ENCODE results near the gene NOP10. TPM values are rescaled to one million over a fixed set of nuclear protein-coding genes. Genes with fewer than 3 reads are reported as not detected.
A peak's percentile ranks its signal among the peaks of the same experiment; 100 is the strongest.

NOP10 gene
- total and polyA plus RNA-seq, 11 donors: 96.4 to 384 (median 151) TPM

DNA sequence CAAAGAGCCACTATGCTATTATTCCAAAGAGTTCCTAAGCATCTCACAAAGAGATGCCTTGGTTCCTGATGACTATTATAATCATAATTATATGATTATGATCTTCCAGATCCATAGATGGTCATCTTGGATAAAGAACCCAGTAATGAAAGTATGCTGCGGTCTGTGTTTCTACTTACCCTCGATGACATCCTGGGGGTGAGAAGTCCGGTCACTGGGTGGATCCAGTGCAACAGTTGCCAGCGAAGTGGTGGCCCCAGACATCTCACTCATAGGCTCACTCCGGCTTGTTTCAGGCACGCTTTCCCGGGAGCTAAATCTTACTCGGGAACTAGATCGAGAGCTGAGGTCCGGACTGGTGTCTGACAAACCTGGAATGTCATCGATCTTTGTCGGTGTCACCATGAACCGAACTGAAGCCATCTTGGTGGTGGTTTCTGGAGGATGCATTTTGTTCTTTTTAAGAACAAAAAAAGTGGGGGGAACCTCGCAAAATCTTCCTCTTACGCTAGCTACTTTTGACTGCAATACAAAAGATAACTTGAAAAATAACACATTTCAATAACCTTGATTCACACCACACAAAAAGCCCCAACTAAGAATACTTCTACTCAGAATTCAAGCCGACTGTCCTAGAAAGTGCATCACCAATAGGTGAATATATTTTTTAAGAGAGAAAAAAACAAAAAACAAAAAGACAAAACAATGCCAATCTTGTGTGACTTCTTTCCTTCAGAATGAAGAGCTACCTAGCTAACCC is 6.5 kb downstream of the NOP10 start:
- intact Hi-C loops (cut with DNase I): loop anchor here in 4 of 10 donors (5.0 to 10.0 kb wide), 5 partner anchors 72 to 272 kb away; partner anchors contain the start of genes EMC4 (in 1 of the 4), EMC7 (in 1 of the 4) and PGBD4 (in 1 of the 4)
- Histone ChIP-seq H3K27ac (peak overlapping the region; percentile 26 to 97 (median 92)), H3K4me3 (peak overlapping the region in 11 of 12 donors; percentile 70 to 95 (median 86)), H3K9me3 (no peaks in the 10 kb centered on the region), H3K27me3 (no peaks in the 10 kb centered on the region), H3K36me3 (peaks cover 0 to 28% (median 15%) of the 10 kb centered on the region in 9 donors), H3K4me1 (peaks cover 0 to 77% (median 39%) of the 10 kb centered on the region in 12 donors)
- DNase-seq (no peak), ATAC-seq (no peak)
- TF ChIP-seq, protein P1, sequence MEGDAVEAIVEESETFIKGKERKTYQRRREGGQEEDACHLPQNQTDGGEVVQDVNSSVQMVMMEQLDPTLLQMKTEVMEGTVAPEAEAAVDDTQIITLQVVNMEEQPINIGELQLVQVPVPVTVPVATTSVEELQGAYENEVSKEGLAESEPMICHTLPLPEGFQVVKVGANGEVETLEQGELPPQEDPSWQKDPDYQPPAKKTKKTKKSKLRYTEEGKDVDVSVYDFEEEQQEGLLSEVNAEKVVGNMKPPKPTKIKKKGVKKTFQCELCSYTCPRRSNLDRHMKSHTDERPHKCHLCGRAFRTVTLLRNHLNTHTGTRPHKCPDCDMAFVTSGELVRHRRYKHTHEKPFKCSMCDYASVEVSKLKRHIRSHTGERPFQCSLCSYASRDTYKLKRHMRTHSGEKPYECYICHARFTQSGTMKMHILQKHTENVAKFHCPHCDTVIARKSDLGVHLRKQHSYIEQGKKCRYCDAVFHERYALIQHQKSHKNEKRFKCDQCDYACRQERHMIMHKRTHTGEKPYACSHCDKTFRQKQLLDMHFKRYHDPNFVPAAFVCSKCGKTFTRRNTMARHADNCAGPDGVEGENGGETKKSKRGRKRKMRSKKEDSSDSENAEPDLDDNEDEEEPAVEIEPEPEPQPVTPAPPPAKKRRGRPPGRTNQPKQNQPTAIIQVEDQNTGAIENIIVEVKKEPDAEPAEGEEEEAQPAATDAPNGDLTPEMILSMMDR (IDR thresholded peaks at IDR 0.05): no peak
- TF ChIP-seq POLR2A (IDR thresholded peaks at IDR 0.05): no peak
- 72 to 81% (median 79%) methylated on average over 16 of the region's 16 CpGs for WGBS, 4 donors

DNA sequence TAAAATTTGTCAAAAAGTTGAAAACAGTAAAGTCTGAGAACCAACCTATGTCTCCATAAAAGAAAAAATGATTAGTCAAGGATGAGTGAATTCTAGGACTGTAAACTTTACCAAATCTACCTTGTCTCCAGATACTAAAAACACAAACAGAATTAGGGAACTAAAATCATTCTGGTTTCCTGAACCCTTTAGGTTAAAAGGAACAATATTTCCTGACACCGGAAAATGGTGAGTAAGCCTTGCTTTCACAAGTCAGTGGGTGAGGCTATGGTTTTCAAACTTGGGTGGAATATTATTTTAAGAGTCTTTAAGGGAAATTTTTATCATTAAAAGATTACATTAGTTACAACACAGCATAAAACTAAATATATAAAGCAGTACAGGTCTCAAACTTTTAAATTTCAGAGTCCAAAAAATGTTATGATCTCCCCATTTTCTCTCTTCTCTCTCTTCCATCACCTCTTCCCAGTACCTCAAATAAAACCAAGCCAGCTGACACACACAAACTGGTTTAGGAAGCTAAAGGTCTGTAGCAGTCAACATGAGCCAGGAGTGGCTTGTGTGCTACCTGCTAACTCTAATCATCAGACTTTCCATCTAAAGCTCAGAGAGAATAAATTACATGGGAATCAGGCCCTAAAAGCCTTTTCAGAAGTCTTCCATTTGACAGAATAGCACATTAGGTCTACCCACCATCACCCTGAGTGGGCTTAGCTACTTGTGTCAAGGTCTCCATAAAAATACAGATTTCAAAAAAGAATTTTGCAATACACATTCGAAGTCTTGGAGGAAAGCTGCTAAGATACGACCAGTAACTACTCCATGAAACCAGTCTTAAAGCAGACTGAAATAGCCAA is 7.5 kb downstream of the NOP10 start:
- DNase-seq (no peak), ATAC-seq (no peak)
- intact Hi-C loops (cut with DNase I): loop anchor here in 4 of 10 donors (5.0 to 10.0 kb wide), 5 partner anchors 71 to 271 kb away; partner anchors contain the start of genes EMC4 (in 1 of the 4), EMC7 (in 1 of the 4) and PGBD4 (in 1 of the 4)
- peaks cover 0 to 23% (median 7%) of the 10 kb centered on the region in 9 donors for H3K36me3 ChIP-seq
- peaks cover 0 to 71% (median 37%) of the 10 kb centered on the region in 12 donors for H3K4me1 ChIP-seq
- no peaks in the 10 kb centered on the region for H3K27me3 ChIP-seq
- peak overlapping the region in 11 of 12 donors; percentile 26 to 97 (median 90) for H3K27ac ChIP-seq
- no peaks in the 10 kb centered on the region for H3K9me3 ChIP-seq
- 70 to 73% (median 72%) methylated on average over 3 of the region's 3 CpGs for WGBS, 4 donors
- peak overlapping the region in 10 of 12 donors; percentile 3 to 95 (median 60) for H3K4me3 ChIP-seq
- TF ChIP-seq POLR2A (IDR thresholded peaks at IDR 0.05): no peak
- TF ChIP-seq, protein P1 (IDR thresholded peaks at IDR 0.05): no peak

DNA sequence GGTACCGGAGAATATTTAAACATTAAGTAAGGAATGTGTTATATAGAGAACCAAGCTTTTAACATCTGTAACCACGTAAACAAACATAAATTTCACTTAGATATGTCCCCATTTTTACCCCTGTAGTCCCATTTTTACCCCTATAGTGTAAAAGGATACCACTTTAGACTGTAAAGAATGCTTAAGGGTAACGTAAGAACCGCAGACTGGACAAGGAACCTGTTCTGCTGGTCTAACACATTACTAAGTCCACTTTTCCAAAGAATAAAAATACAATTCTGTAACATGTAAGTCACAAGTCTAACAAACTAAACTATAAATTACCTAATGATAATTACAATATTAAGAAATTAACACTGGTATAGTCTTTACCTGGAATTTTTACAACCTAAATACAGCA is 8.3 kb downstream of the NOP10 start:
- DNase-seq: no peak
- no peaks in the 10 kb centered on the region for H3K27me3 ChIP-seq
- peak overlapping the region in 9 of 12 donors; percentile 9 to 95 (median 84) for H3K4me3 ChIP-seq
- ATAC-seq: no peak
- peaks cover 0 to 64% (median 37%) of the 10 kb centered on the region in 12 donors for H3K4me1 ChIP-seq
- no peaks in the 10 kb centered on the region for H3K9me3 ChIP-seq
- TF ChIP-seq, protein P1 (IDR thresholded peaks at IDR 0.05): no peak
- TF ChIP-seq POLR2A (IDR thresholded peaks at IDR 0.05): no peak
- WGBS, 4 donors: 65 to 76% (median 67%) methylated on average over 4 of the region's 4 CpGs
- peak overlapping the region in 11 of 12 donors; percentile 21 to 97 (median 88) for H3K27ac ChIP-seq
- H3K36me3 ChIP-seq: peaks cover 0 to 18% (median 3%) of the 10 kb centered on the region in 9 donors
- intact Hi-C loops (cut with DNase I): loop anchor here in 4 of 10 donors (5.0 to 10.0 kb wide), 5 partner anchors 70 to 270 kb away; partner anchors contain the start of genes EMC4 (in 1 of the 4), EMC7 (in 1 of the 4) and PGBD4 (in 1 of the 4)

Measured in heart left ventricle (tissue), 16 donors.